ENCODE measurements around the gene ITGB6.

The ITGB6 gene

DNA sequence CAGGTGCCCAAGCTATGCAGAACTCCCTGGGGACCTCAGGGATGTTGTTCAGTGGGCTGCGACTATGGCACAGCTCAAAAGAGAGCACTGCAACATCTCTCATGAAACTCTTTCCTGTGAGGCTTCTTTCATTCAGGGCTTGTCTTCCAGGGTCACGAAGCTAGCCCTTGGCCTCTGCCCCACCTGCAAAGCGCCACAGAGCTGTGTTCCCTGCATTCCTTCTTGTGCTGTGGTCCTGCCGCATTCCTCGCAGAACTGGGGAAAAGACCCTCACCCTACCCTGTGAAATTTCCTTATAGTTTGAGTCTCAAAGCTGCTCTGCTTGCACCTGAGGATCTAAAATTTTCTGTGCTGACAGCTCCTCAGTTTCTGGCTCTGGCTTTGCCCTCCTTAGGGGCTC lies 26.3 kb upstream of the ITGB6 start:
- Histone ChIP-seq H3K79me2 (ENCODE audit: insufficient read depth, low read length) (no peaks in the 10 kb centered on the region), H3K4me3 (ENCODE audit: low read depth, low read length, poor library complexity, severe bottlenecking) (no peak overlapping the region), H3K4me1 (ENCODE audit: insufficient read depth, low read length, severe bottlenecking) (no peaks in the 10 kb centered on the region), H3K9ac (ENCODE audit: low read length) (no peak overlapping the region), H3F3A (ENCODE audit: insufficient read depth, low read length) (no peaks in the 10 kb centered on the region), H3K4me2 (ENCODE audit: low read length) (no peak overlapping the region), H4K20me1 (ENCODE audit: insufficient read depth, low read length) (no peaks in the 10 kb centered on the region), H3K9me3 (ENCODE audit: low read length) (no peaks in the 10 kb centered on the region), H2AFZ (ENCODE audit: low read length) (no peak overlapping the region), H3K27me3 (ENCODE audit: insufficient read depth, low read length) (no peaks in the 10 kb centered on the region), H3K9me2 (ENCODE audit: low read depth, low read length) (no peaks in the 10 kb centered on the region), H3K36me3 (ENCODE audit: insufficient read depth, low read length) (no peaks in the 10 kb centered on the region), H3K27ac (ENCODE audit: low read depth, low read length, poor library complexity, severe bottlenecking) (no peak overlapping the region)
- TF ChIP-seq, protein P1, sequence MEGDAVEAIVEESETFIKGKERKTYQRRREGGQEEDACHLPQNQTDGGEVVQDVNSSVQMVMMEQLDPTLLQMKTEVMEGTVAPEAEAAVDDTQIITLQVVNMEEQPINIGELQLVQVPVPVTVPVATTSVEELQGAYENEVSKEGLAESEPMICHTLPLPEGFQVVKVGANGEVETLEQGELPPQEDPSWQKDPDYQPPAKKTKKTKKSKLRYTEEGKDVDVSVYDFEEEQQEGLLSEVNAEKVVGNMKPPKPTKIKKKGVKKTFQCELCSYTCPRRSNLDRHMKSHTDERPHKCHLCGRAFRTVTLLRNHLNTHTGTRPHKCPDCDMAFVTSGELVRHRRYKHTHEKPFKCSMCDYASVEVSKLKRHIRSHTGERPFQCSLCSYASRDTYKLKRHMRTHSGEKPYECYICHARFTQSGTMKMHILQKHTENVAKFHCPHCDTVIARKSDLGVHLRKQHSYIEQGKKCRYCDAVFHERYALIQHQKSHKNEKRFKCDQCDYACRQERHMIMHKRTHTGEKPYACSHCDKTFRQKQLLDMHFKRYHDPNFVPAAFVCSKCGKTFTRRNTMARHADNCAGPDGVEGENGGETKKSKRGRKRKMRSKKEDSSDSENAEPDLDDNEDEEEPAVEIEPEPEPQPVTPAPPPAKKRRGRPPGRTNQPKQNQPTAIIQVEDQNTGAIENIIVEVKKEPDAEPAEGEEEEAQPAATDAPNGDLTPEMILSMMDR (IDR thresholded peaks at IDR 0.05; ENCODE audit: low read length), result no peak
- TF ChIP-seq EZH2 (IDR thresholded peaks at IDR 0.05; ENCODE audit: borderline replicate concordance, low read length), result no peak

DNA sequence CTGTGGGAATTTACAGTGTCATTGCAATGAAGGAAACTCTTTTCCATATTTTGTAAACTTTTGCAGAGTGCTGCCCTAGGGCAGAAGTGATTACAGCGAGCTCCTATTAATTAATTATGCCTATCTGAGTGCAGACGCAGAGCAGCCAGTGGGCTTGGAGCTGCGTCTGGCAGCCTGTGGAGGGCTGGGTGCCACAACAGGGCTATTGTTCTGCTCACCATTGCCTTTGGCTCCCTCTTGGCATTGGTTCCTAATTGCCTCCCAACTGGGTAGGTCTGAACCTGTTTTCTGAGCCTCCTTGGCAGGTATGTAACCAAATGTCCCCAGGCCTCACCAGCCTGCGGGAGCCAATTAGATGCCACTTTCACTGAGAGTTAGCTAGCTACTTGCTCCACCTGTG lies 25.6 kb upstream of the ITGB6 start:
- TF ChIP-seq, protein P1 (IDR thresholded peaks at IDR 0.05; ENCODE audit: low read length), result no peak
- TF ChIP-seq EZH2 (IDR thresholded peaks at IDR 0.05; ENCODE audit: borderline replicate concordance, low read length), result no peak
- Histone ChIP-seq H3K9me3 (ENCODE audit: low read length) (no peaks in the 10 kb centered on the region), H2AFZ (ENCODE audit: low read length) (no peak overlapping the region), H3K9ac (ENCODE audit: low read length) (no peak overlapping the region), H3K4me2 (ENCODE audit: low read length) (no peak overlapping the region), H3F3A (ENCODE audit: insufficient read depth, low read length) (no peaks in the 10 kb centered on the region), H4K20me1 (ENCODE audit: insufficient read depth, low read length) (no peaks in the 10 kb centered on the region), H3K27ac (ENCODE audit: low read depth, low read length, poor library complexity, severe bottlenecking) (no peak overlapping the region), H3K79me2 (ENCODE audit: insufficient read depth, low read length) (no peaks in the 10 kb centered on the region), H3K4me1 (ENCODE audit: insufficient read depth, low read length, severe bottlenecking) (no peaks in the 10 kb centered on the region), H3K9me2 (ENCODE audit: low read depth, low read length) (no peaks in the 10 kb centered on the region), H3K4me3 (ENCODE audit: low read depth, low read length, poor library complexity, severe bottlenecking) (no peak overlapping the region), H3K27me3 (ENCODE audit: insufficient read depth, low read length) (no peaks in the 10 kb centered on the region), H3K36me3 (ENCODE audit: insufficient read depth, low read length) (no peaks in the 10 kb centered on the region)

DNA sequence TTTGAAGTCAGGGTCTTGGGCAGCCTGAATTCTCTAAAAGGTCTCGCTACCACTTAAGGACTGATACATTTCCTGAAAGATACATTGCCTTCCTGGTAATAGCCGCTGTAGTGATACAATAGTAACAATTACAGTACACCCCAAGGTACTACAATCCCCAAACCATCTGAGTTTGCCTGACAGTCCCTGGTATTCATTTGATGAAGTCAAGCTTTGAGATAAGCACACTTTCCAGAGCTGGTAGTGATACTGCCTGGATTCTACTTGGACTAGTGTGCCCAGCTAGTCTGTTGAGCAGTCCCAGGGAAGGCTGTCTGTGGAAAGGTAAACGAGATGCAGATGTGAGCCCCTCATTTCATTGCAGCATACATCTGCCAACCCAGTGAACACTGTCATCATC lies 24.4 kb upstream of the ITGB6 start:
- Histone ChIP-seq H3K4me2 (ENCODE audit: low read length) (no peak overlapping the region), H3K36me3 (ENCODE audit: insufficient read depth, low read length) (no peaks in the 10 kb centered on the region), H3K9ac (ENCODE audit: low read length) (no peak overlapping the region), H3K27ac (ENCODE audit: low read depth, low read length, poor library complexity, severe bottlenecking) (no peak overlapping the region), H3K4me3 (ENCODE audit: low read depth, low read length, poor library complexity, severe bottlenecking) (no peak overlapping the region), H3K9me3 (ENCODE audit: low read length) (no peaks in the 10 kb centered on the region), H3F3A (ENCODE audit: insufficient read depth, low read length) (no peaks in the 10 kb centered on the region), H3K27me3 (ENCODE audit: insufficient read depth, low read length) (no peaks in the 10 kb centered on the region), H4K20me1 (ENCODE audit: insufficient read depth, low read length) (no peaks in the 10 kb centered on the region), H3K9me2 (ENCODE audit: low read depth, low read length) (no peaks in the 10 kb centered on the region), H3K4me1 (ENCODE audit: insufficient read depth, low read length, severe bottlenecking) (no peaks in the 10 kb centered on the region), H2AFZ (ENCODE audit: low read length) (no peak overlapping the region), H3K79me2 (ENCODE audit: insufficient read depth, low read length) (no peaks in the 10 kb centered on the region)
- TF ChIP-seq EZH2 (IDR thresholded peaks at IDR 0.05; ENCODE audit: borderline replicate concordance, low read length), result no peak
- TF ChIP-seq, protein P1 (IDR thresholded peaks at IDR 0.05; ENCODE audit: low read length), result no peak

Data from OCI-LY1 (cell line).